Heart left ventricle (tissue), 16 donors: ENCODE results near the gene SLC23A2. TPM values are rescaled to one million over a fixed set of nuclear protein-coding genes. Genes with fewer than 3 reads are reported as not detected.

Experiments used
- ATAC-seq, 4 donors: fragments of 200-7000 bp; cut with Tn5 transposase; one replicate each; pipeline ENCODE4 v1.9.1; 2020 to 2022; ENCODE audit warnings: moderate library complexity in 4 of 4, mild to moderate bottlenecking in 3 of 4, moderate number of reproducible peaks in 1 of 4
- DNase-seq, 5 donors: peaks; one replicate each; pipeline ENCODE4 v3.0.0-alpha.2; 2020
- H3K27ac ChIP-seq, 12 donors: fragments of 200-600 bp; sonication (generic) in 4 of 12; one replicate each; pipeline versions ENCODE4 v1.5.0 to v1.8.0; 2016 to 2022; ENCODE audit warnings: mild to moderate bottlenecking in 2 of 12
- H3K27me3 ChIP-seq, 9 donors: fragments of 200-600 bp; sonication (generic) in 2 of 9; one replicate each; pipeline versions ENCODE4 v1.5.1 to v1.8.0; 2016 to 2022; ENCODE audit warnings: mild to moderate bottlenecking in 3 of 9
- H3K36me3 ChIP-seq, 9 donors: fragments of 200-600 bp; sonication (generic) in 2 of 9; one replicate each; pipeline versions ENCODE4 v1.5.0 to v1.8.0; 2018 to 2022; ENCODE audit warnings: mild to moderate bottlenecking in 2 of 9
- H3K4me1 ChIP-seq, 12 donors: fragments of 200-600 bp; sonication (generic) in 4 of 12; one replicate each; pipeline versions ENCODE4 v1.5.0 to v1.8.0; 2016 to 2022; ENCODE audit warnings: mild to moderate bottlenecking in 3 of 12
- H3K4me3 ChIP-seq, 12 donors: fragments of 200-600 bp; sonication (generic) in 4 of 12; one replicate each; pipeline versions ENCODE4 v1.5.0 to v1.8.0; 2017 to 2022; ENCODE audit warnings: mild to moderate bottlenecking in 9 of 12, moderate library complexity in 4 of 12
- H3K9me3 ChIP-seq, 12 donors: fragments of 200-600 bp; sonication (generic) in 4 of 12; one replicate each; pipeline versions ENCODE4 v1.5.0 to v1.8.0; 2016 to 2022; ENCODE audit warnings: mild to moderate bottlenecking in 1 of 12
- POLR2A ChIP-seq, 2 donors: fragments of 450-650 bp; IDR thresholded peaks; one replicate each; pipeline ENCODE4 v1.6.1; 2017; ENCODE audit warnings: antibody characterized with exemption in 2 of 2, mild to moderate bottlenecking in 2 of 2, moderate library complexity in 2 of 2
- WGBS, 4 donors: extraction: QIAGEN DNeasy Blood & Tissue Kit in 2 of 4; methylation state at CpG; one replicate each; pipeline versions ENCODE4 v1.1.5 to v1.1.7; 2013 to 2018; 5-methylcytosine and 5-hydroxymethylcytosine counted together
- intact Hi-C, 10 donors: fragments of 100-400 bp; cut with DNase I; formaldehyde crosslinking; loops; one replicate each; pipeline versions ENCODE4 v1.11.1 to v1.14.2; 2022
- polyA plus RNA-seq, 2 donors: library from polyadenylated mRNA; stranded (reverse); fragments of 200-250 nt; gene quantifications; one replicate each; pipeline ENCODE4 v1.2.3, GENCODE V29; 2013
- total RNA-seq, 9 donors: library from RNA; depleted of rRNA in 2 of 9; stranded (reverse); fragments of >200 nt in 2 of 9; fragmentation: NEBNext Ultra II Directional in 3 of 9; extraction: Animal tissue kit (Norgen Biotek cat#: 25700) in 3 of 9; gene quantifications; one replicate each; pipeline versions ENCODE4 v1.1.0 to v1.2.4, GENCODE V29; 2016 to 2023
- TF ChIP-seq, protein P1 (sequence below), 12 donors: fragments of 200-600 bp; sonication (generic) in 4 of 12; IDR thresholded peaks; one replicate each; pipeline versions ENCODE4 v1.5.0 to v1.8.0; 2018 to 2022; ENCODE audit warnings: antibody characterized with exemption in 12 of 12, mild to moderate bottlenecking in 5 of 12
- donor health status: ischemic (EF 13 %, LVEDD 7.1; RV severe dilation, severe dysfunction).
- donor health status: healthy with polysubstance abuse.
- donor health status: DM: no; HTN: yes; CAD: no.
- donor health status: DM: no; HTN: no; CAD: no.
- donor health status: ischemic (EF 25% LVEDD 6.9; RV normal size, moderate dysfunction).
- donor health status: ischemic (EF 25% LVEDD 5.7; RV mildly dilated, moderate dysfunction).
- donor health status: healthy.
- donor health status: DM: yes; HTN: yes; CAD: no.
- donor health status: ischemic (EF 35%, LVEDD 5.7; RV mildly dilated, moderate dysfunction).
- donor health status: nonischemic (EF 11% LVEDD 7.7; RV severe dilation, severe dysfunction).
- donor health status: DM: yes; HTN: yes; CAD: no.
- donor health status: PGD.
- donor health status: ischemic (EF 29% LVEDD 5.4; RV normal size, mild dysfunction).
- donor health status: nonischemic (EF 23%, LVEDD 6.1; RV moderate dilation, normal function).

SLC23A2 gene
- total and polyA plus RNA-seq, 11 donors: 3.0 to 18.7 (median 8.1) TPM

GRCh38 chr20:4936392-4936850 is 64.9 kb downstream of the SLC23A2 start:
- Histone ChIP-seq H3K4me1 (peaks cover 0 to 5% (median 0%) of the 10 kb centered on the region in 12 donors), H3K4me3 (no peak overlapping the region), H3K27ac (no peak overlapping the region), H3K9me3 (no peaks in the 10 kb centered on the region), H3K27me3 (no peaks in the 10 kb centered on the region), H3K36me3 (peaks cover 0 to 24% (median 10%) of the 10 kb centered on the region in 9 donors)
- WGBS, 4 donors: 93 to 96% (median 96%) methylated on average over 6 of the region's 6 CpGs
- no peak for DNase-seq
- ATAC-seq: no peak
- no peak for TF ChIP-seq POLR2A (IDR thresholded peaks at IDR 0.05)
- TF ChIP-seq, protein P1, sequence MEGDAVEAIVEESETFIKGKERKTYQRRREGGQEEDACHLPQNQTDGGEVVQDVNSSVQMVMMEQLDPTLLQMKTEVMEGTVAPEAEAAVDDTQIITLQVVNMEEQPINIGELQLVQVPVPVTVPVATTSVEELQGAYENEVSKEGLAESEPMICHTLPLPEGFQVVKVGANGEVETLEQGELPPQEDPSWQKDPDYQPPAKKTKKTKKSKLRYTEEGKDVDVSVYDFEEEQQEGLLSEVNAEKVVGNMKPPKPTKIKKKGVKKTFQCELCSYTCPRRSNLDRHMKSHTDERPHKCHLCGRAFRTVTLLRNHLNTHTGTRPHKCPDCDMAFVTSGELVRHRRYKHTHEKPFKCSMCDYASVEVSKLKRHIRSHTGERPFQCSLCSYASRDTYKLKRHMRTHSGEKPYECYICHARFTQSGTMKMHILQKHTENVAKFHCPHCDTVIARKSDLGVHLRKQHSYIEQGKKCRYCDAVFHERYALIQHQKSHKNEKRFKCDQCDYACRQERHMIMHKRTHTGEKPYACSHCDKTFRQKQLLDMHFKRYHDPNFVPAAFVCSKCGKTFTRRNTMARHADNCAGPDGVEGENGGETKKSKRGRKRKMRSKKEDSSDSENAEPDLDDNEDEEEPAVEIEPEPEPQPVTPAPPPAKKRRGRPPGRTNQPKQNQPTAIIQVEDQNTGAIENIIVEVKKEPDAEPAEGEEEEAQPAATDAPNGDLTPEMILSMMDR (IDR thresholded peaks at IDR 0.05): no peak
- intact Hi-C loops: no loop called here

DNA sequence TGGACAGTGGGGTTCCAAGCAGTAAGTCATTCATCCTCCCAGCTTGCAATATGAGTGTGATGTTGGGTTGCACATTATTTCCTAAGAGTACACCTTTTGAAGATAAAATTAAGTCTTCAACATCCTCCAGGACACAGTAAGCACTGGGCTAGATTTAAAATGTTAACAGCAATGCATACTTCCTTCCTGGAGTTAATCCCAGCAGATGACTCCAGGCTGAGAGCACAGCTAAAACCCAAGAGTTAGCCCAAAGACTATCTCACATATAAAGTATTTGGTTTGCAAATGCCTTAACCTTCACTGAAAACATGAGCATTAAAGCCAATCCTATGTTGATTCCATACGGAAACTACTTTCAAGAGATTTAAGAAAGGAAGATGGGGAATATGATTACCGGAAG is 69.2 kb downstream of the SLC23A2 start:
- 92 to 97% (median 96%) methylated on average over 2 of the region's 2 CpGs for WGBS, 4 donors
- ATAC-seq (no peak), DNase-seq (no peak)
- Histone ChIP-seq H3K27me3 (no peaks in the 10 kb centered on the region), H3K36me3 (peaks cover 0 to 38% (median 14%) of the 10 kb centered on the region in 9 donors), H3K9me3 (no peaks in the 10 kb centered on the region), H3K4me1 (peaks cover 0 to 6% (median 0%) of the 10 kb centered on the region in 12 donors), H3K27ac (no peak overlapping the region), H3K4me3 (no peak overlapping the region)
- intact Hi-C loops: no loop called here
- TF ChIP-seq POLR2A (IDR thresholded peaks at IDR 0.05): no peak
- TF ChIP-seq, protein P1 (IDR thresholded peaks at IDR 0.05): no peak

GRCh38 chr20:4929686-4930397 is 71.5 kb downstream of the SLC23A2 start:
- no peak overlapping the region for H3K27ac ChIP-seq
- no peak for TF ChIP-seq POLR2A (IDR thresholded peaks at IDR 0.05)
- TF ChIP-seq, protein P1 (IDR thresholded peaks at IDR 0.05): no peak
- no peak for ATAC-seq
- intact Hi-C loops: loop anchor here in 1 of 10 donors (10.0 kb wide), 1 partner anchor 65 kb away; no protein-coding TSS in a partner anchor
- WGBS, 4 donors: 90 to 94% (median 90%) methylated on average over 5 of the region's 5 CpGs
- peaks cover 0 to 38% (median 14%) of the 10 kb centered on the region in 9 donors for H3K36me3 ChIP-seq
- no peak for DNase-seq
- H3K4me3 ChIP-seq: no peak overlapping the region
- H3K27me3 ChIP-seq: no peaks in the 10 kb centered on the region
- no peaks in the 10 kb centered on the region for H3K9me3 ChIP-seq
- peaks cover 0 to 19% (median 4%) of the 10 kb centered on the region in 12 donors for H3K4me1 ChIP-seq

- no peaks in the 10 kb centered on the region for H3K9me3 ChIP-seq
- no peak for DNase-seq
- ATAC-seq: peak in 1 of 4 donors; percentile 53
- peaks cover 0 to 21% (median 7%) of the 10 kb centered on the region in 9 donors for H3K36me3 ChIP-seq
- 74 to 86% (median 81%) methylated on average over 6 of the region's 6 CpGs for WGBS, 4 donors
- H3K27me3 ChIP-seq: no peaks in the 10 kb centered on the region
- intact Hi-C loops: loop anchor here in 1 of 10 donors (10.0 kb wide), 1 partner anchor 62 kb away; no protein-coding TSS in a partner anchor
- peak overlapping the region in 11 of 12 donors; percentile 26 to 79 (median 50) for H3K27ac ChIP-seq
- H3K4me1 ChIP-seq: peaks cover 0 to 19% (median 4%) of the 10 kb centered on the region in 12 donors
- TF ChIP-seq, protein P1 (IDR thresholded peaks at IDR 0.05): no peak
- no peak for TF ChIP-seq POLR2A (IDR thresholded peaks at IDR 0.05)
- H3K4me3 ChIP-seq: peak overlapping the region in 7 of 12 donors; percentile 3 to 37 (median 24)
Measured at GRCh38 chr20:4926531-4927156, 74.7 kb downstream of the SLC23A2 start.
